Chondrocyte (in vitro differentiated cells): ENCODE measurements around the gene MEOX1. TPM values are rescaled to one million over a fixed set of nuclear protein-coding genes. Genes with fewer than 3 reads are reported as not detected.

Experiments used
- DNase-seq: peaks from one replicate; pipeline ENCODE4 v3.0.0; 2021; ENCODE audit warnings: mixed read lengths, low spot score
- H3K27ac Mint-ChIP-seq: one replicate; pipeline ENCODE4 v1.8.0; 2021; ENCODE audit warnings: mild to moderate bottlenecking, moderate library complexity, mixed read lengths; ENCODE audit not compliant: unreplicated experiment
- H3K27me3 Mint-ChIP-seq: 2 replicates; pipeline ENCODE4 v1.8.0; 2021; ENCODE audit warnings: low read depth, mixed read lengths
- H3K36me3 Mint-ChIP-seq: 2 replicates; pipeline ENCODE4 v1.8.0; 2021; ENCODE audit warnings: low read depth, mixed read lengths
- H3K4me1 Mint-ChIP-seq: 2 replicates; pipeline ENCODE4 v1.8.0; 2021; ENCODE audit warnings: low read depth, mild to moderate bottlenecking, mixed read lengths
- H3K4me3 Mint-ChIP-seq: one replicate; pipeline ENCODE4 v1.8.0; 2021; ENCODE audit warnings: mild to moderate bottlenecking, moderate library complexity, mixed read lengths; ENCODE audit not compliant: unreplicated experiment
- H3K9me3 Mint-ChIP-seq: 2 replicates; pipeline ENCODE4 v1.8.0; 2021; ENCODE audit warnings: low read depth, mixed read lengths
- total RNA-seq: library from RNA; stranded (reverse); gene quantifications from 3 replicates; pipeline ENCODE4 v1.2.1, GENCODE V29; 2021
- TF ChIP-seq, protein P1 (sequence below): fragments of 200-600 bp; sonication (generic); IDR thresholded peaks from 2 replicates; pipeline ENCODE4 v1.5.0; 2021; ENCODE audit warnings: antibody characterized with exemption, mild to moderate bottlenecking, moderate library complexity

MEOX1 gene
- total RNA-seq, 1 donor from 2014 or later = 0.07 TPM

- no peak for DNase-seq
- Mint-ChIP-seq H3K27me3 (peaks cover 4% of the 10 kb centered on the region), H3K36me3 (no peaks in the 10 kb centered on the region), H3K4me3 (no peak overlapping the region), H3K27ac (no peak overlapping the region), H3K9me3 (no peaks in the 10 kb centered on the region), H3K4me1 (peaks cover 28% of the 10 kb centered on the region)
- TF ChIP-seq, protein P1, sequence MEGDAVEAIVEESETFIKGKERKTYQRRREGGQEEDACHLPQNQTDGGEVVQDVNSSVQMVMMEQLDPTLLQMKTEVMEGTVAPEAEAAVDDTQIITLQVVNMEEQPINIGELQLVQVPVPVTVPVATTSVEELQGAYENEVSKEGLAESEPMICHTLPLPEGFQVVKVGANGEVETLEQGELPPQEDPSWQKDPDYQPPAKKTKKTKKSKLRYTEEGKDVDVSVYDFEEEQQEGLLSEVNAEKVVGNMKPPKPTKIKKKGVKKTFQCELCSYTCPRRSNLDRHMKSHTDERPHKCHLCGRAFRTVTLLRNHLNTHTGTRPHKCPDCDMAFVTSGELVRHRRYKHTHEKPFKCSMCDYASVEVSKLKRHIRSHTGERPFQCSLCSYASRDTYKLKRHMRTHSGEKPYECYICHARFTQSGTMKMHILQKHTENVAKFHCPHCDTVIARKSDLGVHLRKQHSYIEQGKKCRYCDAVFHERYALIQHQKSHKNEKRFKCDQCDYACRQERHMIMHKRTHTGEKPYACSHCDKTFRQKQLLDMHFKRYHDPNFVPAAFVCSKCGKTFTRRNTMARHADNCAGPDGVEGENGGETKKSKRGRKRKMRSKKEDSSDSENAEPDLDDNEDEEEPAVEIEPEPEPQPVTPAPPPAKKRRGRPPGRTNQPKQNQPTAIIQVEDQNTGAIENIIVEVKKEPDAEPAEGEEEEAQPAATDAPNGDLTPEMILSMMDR = no peak
Observed at GRCh38 chr17:43601280-43602039, 60.3 kb downstream of the MEOX1 start.

DNA sequence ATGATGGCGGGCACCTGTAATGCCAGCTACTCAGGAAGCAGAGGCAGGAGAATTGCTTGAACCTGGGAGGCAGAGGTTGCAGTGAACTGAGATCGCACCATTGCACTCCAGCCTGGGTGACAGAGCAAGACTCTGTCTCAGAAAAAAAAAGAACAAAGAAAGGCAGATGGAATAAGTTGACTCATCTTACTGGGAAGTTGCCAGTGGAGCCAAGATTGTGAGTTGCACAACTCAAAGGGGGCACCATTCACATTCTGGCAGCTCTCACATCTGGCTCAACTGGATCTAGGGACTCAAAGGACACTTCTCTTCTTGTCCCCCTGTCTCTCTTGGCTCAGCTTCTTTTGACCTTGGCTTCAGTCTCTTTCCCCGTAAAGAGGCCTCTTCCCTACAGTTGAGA, 61.9 kb downstream of the MEOX1 start:
- DNase-seq = no peak
- H3K4me3 Mint-ChIP-seq = no peak overlapping the region
- no peaks in the 10 kb centered on the region for H3K9me3 Mint-ChIP-seq
- H3K36me3 Mint-ChIP-seq = no peaks in the 10 kb centered on the region
- TF ChIP-seq, protein P1 = no peak
- peaks cover 28% of the 10 kb centered on the region for H3K4me1 Mint-ChIP-seq
- no peak overlapping the region for H3K27ac Mint-ChIP-seq
- H3K27me3 Mint-ChIP-seq = peaks cover 4% of the 10 kb centered on the region

DNA sequence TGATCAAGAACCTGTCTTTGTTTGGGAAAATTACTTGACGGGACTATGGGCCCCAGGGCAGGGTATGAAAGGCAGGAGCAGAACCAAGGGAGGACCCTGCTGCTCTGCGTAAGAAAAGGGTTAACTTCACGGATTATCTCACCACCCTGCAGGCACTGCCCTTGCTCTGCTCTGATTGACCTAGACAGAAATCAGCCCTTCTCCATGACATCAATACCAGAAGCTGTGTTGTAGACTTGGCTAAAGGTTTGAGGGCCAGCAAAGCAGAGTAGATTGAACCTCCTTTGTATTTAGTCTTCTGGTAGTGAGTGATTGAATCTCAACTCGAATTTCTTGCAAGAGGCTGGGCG, 62.7 kb downstream of the MEOX1 start:
- H3K4me1 Mint-ChIP-seq = peaks cover 28% of the 10 kb centered on the region
- TF ChIP-seq, protein P1 = no peak
- no peaks in the 10 kb centered on the region for H3K36me3 Mint-ChIP-seq
- no peak overlapping the region for H3K27ac Mint-ChIP-seq
- no peaks in the 10 kb centered on the region for H3K9me3 Mint-ChIP-seq
- H3K27me3 Mint-ChIP-seq = peaks cover 2% of the 10 kb centered on the region
- no peak for DNase-seq
- no peak overlapping the region for H3K4me3 Mint-ChIP-seq

DNA sequence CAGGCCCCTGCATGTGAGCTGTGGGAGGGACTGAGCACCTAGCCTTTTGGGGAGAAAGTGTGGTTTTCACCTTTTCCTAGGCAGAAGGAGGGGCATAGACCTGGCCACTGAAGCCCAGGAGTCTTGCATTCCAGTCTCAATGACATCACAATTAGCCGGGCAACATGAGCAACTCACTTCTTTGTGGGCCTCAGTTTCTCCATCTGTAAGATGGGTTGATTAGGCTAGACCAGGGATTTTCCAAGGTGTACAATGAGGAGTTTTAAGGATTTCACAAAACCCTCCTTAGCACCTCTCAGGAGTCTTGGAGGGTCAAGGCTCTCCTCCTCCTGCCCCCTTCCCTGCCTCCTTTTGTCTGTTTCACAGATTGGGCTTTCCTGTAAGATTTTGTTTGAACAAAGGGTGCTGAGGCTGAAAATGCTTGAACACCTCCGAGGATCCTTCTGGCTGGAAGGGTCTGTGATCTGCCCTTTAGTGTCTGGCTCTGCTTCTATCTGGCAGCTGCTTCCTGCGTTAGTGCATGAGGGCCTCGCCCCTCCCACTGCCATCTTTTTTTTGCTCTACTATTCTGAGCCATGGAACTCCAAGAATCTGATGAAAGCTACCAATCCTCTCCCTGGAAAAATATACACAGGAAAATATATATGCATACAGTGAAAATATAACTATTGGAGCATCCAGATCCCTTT, 63.2 kb downstream of the MEOX1 start:
- H3K4me3 Mint-ChIP-seq = no peak overlapping the region
- peaks cover 28% of the 10 kb centered on the region for H3K4me1 Mint-ChIP-seq
- H3K27me3 Mint-ChIP-seq = no peaks in the 10 kb centered on the region
- TF ChIP-seq, protein P1 = no peak
- DNase-seq = no peak
- H3K27ac Mint-ChIP-seq = no peak overlapping the region
- no peaks in the 10 kb centered on the region for H3K9me3 Mint-ChIP-seq
- H3K36me3 Mint-ChIP-seq = no peaks in the 10 kb centered on the region

- no peak overlapping the region for H3K4me3 Mint-ChIP-seq
Observed at GRCh38 chr17:43597624-43598356, 63.9 kb downstream of the MEOX1 start.

More at GRCh38 chr17:43597624-43598356, 63.9 kb downstream of the MEOX1 start:
- no peaks in the 10 kb centered on the region for H3K27me3 Mint-ChIP-seq
- no peaks in the 10 kb centered on the region for H3K36me3 Mint-ChIP-seq
- peaks cover 29% of the 10 kb centered on the region for H3K4me1 Mint-ChIP-seq
- no peak for DNase-seq
- H3K9me3 Mint-ChIP-seq = no peaks in the 10 kb centered on the region
- no peak overlapping the region for H3K27ac Mint-ChIP-seq
- TF ChIP-seq, protein P1 = no peak
